Measurements from ENCODE around the gene FARS2.

The FARS2 gene

DNA sequence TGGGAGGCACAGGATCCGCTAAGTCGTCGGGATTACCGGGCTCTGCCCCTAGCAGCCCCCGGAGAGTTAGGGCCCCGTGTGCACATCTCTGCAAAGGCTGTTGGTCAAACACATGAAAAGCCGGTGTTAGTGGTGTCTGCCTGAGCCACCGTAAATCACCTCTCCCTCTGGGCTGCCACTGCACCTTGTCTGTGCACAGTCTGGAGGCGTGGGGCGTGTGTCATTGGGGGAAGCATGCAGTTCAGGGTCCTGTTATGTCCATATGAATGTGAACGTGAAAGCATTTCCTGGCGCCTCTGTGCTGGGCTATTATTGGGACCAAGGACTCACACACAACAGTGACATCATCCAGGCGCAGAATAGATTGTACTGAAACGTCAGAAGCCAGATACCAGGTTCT lies 439.9 kb downstream of the FARS2 start:
- H3K9ac ChIP-seq (ENCODE audit: low read length) = no peak overlapping the region
- H2AK5ac ChIP-seq (ENCODE audit: low read length) = no peak overlapping the region
- DNase-seq = no peak
- H3K79me2 ChIP-seq (ENCODE audit: control insufficient read depth, insufficient read depth, low read length) = no peaks in the 10 kb centered on the region
- no peak overlapping the region for H2BK15ac ChIP-seq (replicated peaks; ENCODE audit: low read depth)
- no peak overlapping the region for H4K8ac ChIP-seq (ENCODE audit: low read depth, low read length)
- no peak overlapping the region for H2BK5ac ChIP-seq (ENCODE audit: low read length)
- H2BK120ac ChIP-seq (ENCODE audit: low read depth, low read length) = no peak overlapping the region
- H3K18ac ChIP-seq (ENCODE audit: low read length) = no peak overlapping the region
- H3K27ac ChIP-seq (ENCODE audit: low read depth, low read length) = no peak overlapping the region
- H3K4me2 ChIP-seq (ENCODE audit: low read length) = no peak overlapping the region
- H3K36me3 ChIP-seq (ENCODE audit: control insufficient read depth, insufficient read depth, low read length) = no peaks in the 10 kb centered on the region
- no peaks in the 10 kb centered on the region for H3K27me3 ChIP-seq (ENCODE audit: insufficient read depth, low read length, poor library complexity)
- no peak overlapping the region for H3K4ac ChIP-seq (ENCODE audit: low read depth, low read length)
- WGBS (ENCODE audit: extremely low coverage, insufficient coverage, low lambda C conversion rate) = no CpG with 5 or more reads among the region's 14 CpGs
- H3K4me1 ChIP-seq (ENCODE audit: control insufficient read depth, low read depth, low read length) = no peaks in the 10 kb centered on the region
- H4K5ac ChIP-seq (ENCODE audit: low read length) = no peak overlapping the region
- no peak overlapping the region for H3K23ac ChIP-seq (ENCODE audit: low read length)
- H3K4me3 ChIP-seq (ENCODE audit: low read length) = no peak overlapping the region
- no peaks in the 10 kb centered on the region for H3K79me1 ChIP-seq (ENCODE audit: low read length)
- H3K56ac ChIP-seq (ENCODE audit: low read length) = no peak overlapping the region

DNA sequence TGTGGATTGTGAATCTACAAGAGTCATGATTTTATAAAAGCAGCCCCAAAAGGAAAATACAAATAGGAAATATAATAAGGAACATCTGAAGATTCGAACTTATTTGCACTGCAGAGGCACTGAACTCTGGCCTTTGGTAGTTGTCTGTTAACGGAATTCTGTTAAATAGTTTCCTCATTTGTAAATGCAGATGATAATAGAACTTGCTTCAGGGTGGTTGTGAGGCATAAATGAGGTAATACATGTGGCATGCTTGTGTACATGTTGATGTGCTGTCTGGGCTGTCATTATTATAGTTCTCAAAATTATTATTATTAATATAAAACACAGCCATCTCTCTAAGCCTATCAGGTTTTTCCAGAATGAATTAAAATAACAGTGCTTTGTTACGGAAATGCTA lies 443.4 kb downstream of the FARS2 start:
- no CpG with 5 or more reads among the region's 3 CpGs for WGBS (ENCODE audit: extremely low coverage, insufficient coverage, low lambda C conversion rate)
- Histone ChIP-seq H3K79me1 (ENCODE audit: low read length) (no peaks in the 10 kb centered on the region), H4K5ac (ENCODE audit: low read length) (no peak overlapping the region), H3K9ac (ENCODE audit: low read length) (no peak overlapping the region), H2AK5ac (ENCODE audit: low read length) (no peak overlapping the region), H3K4me2 (ENCODE audit: low read length) (no peak overlapping the region), H3K4ac (ENCODE audit: low read depth, low read length) (no peak overlapping the region), H3K4me1 (ENCODE audit: control insufficient read depth, low read depth, low read length) (no peaks in the 10 kb centered on the region), H2BK5ac (ENCODE audit: low read length) (no peak overlapping the region), H2BK120ac (ENCODE audit: low read depth, low read length) (no peak overlapping the region), H3K18ac (ENCODE audit: low read length) (no peak overlapping the region), H3K23ac (ENCODE audit: low read length) (no peak overlapping the region), H4K8ac (ENCODE audit: low read depth, low read length) (no peak overlapping the region), H3K4me3 (ENCODE audit: low read length) (no peak overlapping the region), H3K79me2 (ENCODE audit: control insufficient read depth, insufficient read depth, low read length) (no peaks in the 10 kb centered on the region), H3K27ac (ENCODE audit: low read depth, low read length) (no peak overlapping the region), H2BK15ac (replicated peaks; ENCODE audit: low read depth) (no peak overlapping the region), H3K27me3 (ENCODE audit: insufficient read depth, low read length, poor library complexity) (no peaks in the 10 kb centered on the region), H3K56ac (ENCODE audit: low read length) (no peak overlapping the region), H3K36me3 (ENCODE audit: control insufficient read depth, insufficient read depth, low read length) (no peaks in the 10 kb centered on the region)
- DNase-seq = no peak

DNA sequence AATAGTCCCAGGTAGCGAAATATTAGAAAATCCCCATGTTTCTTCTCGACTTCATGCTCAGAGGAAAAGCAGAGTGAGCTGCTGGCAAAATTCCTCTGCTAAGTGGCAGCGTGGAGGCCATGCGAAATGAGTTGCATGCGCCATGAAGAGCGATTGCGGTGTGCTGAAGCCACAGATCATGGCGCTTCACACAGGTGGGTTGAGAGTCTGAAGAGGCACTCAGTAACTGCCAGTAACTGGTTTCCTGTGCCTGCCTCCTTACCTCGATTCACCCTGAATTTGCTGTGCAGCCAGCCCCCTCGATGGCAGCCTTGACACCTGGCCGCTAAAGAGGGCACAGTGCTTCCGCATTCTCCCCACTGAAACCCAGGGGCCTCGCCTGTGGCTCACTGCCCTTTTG lies 443.9 kb downstream of the FARS2 start:
- Histone ChIP-seq H2AK5ac (ENCODE audit: low read length) (no peak overlapping the region), H4K8ac (ENCODE audit: low read depth, low read length) (no peak overlapping the region), H3K36me3 (ENCODE audit: control insufficient read depth, insufficient read depth, low read length) (no peaks in the 10 kb centered on the region), H2BK15ac (replicated peaks; ENCODE audit: low read depth) (no peak overlapping the region), H3K4me1 (ENCODE audit: control insufficient read depth, low read depth, low read length) (no peaks in the 10 kb centered on the region), H3K4me3 (ENCODE audit: low read length) (no peak overlapping the region), H3K27ac (ENCODE audit: low read depth, low read length) (no peak overlapping the region), H3K23ac (ENCODE audit: low read length) (no peak overlapping the region), H2BK120ac (ENCODE audit: low read depth, low read length) (no peak overlapping the region), H3K4me2 (ENCODE audit: low read length) (no peak overlapping the region), H3K79me2 (ENCODE audit: control insufficient read depth, insufficient read depth, low read length) (no peaks in the 10 kb centered on the region), H3K27me3 (ENCODE audit: insufficient read depth, low read length, poor library complexity) (no peaks in the 10 kb centered on the region), H2BK5ac (ENCODE audit: low read length) (no peak overlapping the region), H3K56ac (ENCODE audit: low read length) (no peak overlapping the region), H4K5ac (ENCODE audit: low read length) (no peak overlapping the region), H3K9ac (ENCODE audit: low read length) (no peak overlapping the region), H3K18ac (ENCODE audit: low read length) (no peak overlapping the region), H3K79me1 (ENCODE audit: low read length) (no peaks in the 10 kb centered on the region), H3K4ac (ENCODE audit: low read depth, low read length) (no peak overlapping the region)
- no peak for DNase-seq
- no CpG with 5 or more reads among the region's 13 CpGs for WGBS (ENCODE audit: extremely low coverage, insufficient coverage, low lambda C conversion rate)

DNA sequence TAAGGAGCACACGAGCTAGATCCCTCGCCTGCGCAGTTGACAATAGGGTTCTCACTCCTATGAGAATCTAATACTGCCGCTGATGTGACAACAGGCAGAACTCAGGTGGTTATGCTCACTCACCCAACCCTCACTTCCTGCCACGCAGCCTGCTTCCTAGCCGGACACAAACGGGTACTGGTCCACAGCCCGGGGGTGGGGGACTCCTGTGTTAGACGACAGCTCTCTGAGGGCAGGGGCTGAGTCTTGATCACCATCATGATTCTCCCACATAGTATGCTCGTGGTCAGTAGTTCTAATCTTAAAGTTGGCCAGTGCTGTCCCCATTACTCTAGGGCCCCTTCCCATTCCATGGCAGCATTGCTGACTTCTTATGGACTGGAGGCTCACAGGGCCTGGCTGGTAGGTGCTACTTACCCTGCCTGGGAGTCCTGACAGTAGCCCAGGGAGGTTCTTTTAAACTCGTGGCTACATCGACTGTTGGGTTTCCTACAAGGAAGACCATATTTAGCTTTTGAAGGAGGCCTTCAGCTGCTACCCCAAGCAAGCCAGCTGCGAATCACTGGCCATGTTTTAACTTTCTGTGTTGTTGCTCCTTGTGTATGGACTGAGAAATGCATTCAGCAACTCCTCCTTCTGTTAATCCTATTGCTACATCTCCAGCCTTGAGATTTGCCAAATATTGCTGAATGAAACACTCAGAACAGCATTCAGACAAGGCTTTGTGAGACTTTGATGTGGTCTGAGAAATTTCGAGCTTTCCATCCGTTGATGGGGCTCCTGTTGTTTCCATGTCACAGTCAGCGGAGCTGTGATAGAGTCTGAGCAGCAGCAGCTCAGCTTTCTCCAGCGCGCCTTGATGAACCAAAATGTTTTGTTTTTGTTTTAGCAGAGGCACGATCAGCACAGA lies 445.1 kb downstream of the FARS2 start:
- Histone ChIP-seq H2BK15ac (replicated peaks; ENCODE audit: low read depth) (no peak overlapping the region), H3K79me1 (ENCODE audit: low read length) (no peaks in the 10 kb centered on the region), H2BK5ac (ENCODE audit: low read length) (no peak overlapping the region), H3K4me2 (ENCODE audit: low read length) (no peak overlapping the region), H4K8ac (ENCODE audit: low read depth, low read length) (no peak overlapping the region), H4K5ac (ENCODE audit: low read length) (no peak overlapping the region), H2AK5ac (ENCODE audit: low read length) (no peak overlapping the region), H2BK120ac (ENCODE audit: low read depth, low read length) (no peak overlapping the region), H3K4me1 (ENCODE audit: control insufficient read depth, low read depth, low read length) (no peaks in the 10 kb centered on the region), H3K18ac (ENCODE audit: low read length) (no peak overlapping the region), H3K4ac (ENCODE audit: low read depth, low read length) (no peak overlapping the region), H3K27me3 (ENCODE audit: insufficient read depth, low read length, poor library complexity) (no peaks in the 10 kb centered on the region), H3K36me3 (ENCODE audit: control insufficient read depth, insufficient read depth, low read length) (no peaks in the 10 kb centered on the region), H3K27ac (ENCODE audit: low read depth, low read length) (no peak overlapping the region), H3K4me3 (ENCODE audit: low read length) (no peak overlapping the region), H3K9ac (ENCODE audit: low read length) (no peak overlapping the region), H3K23ac (ENCODE audit: low read length) (no peak overlapping the region), H3K56ac (ENCODE audit: low read length) (no peak overlapping the region), H3K79me2 (ENCODE audit: control insufficient read depth, insufficient read depth, low read length) (no peaks in the 10 kb centered on the region)
- no peak for DNase-seq
- WGBS (ENCODE audit: extremely low coverage, insufficient coverage, low lambda C conversion rate) = no CpG with 5 or more reads among the region's 19 CpGs

DNA sequence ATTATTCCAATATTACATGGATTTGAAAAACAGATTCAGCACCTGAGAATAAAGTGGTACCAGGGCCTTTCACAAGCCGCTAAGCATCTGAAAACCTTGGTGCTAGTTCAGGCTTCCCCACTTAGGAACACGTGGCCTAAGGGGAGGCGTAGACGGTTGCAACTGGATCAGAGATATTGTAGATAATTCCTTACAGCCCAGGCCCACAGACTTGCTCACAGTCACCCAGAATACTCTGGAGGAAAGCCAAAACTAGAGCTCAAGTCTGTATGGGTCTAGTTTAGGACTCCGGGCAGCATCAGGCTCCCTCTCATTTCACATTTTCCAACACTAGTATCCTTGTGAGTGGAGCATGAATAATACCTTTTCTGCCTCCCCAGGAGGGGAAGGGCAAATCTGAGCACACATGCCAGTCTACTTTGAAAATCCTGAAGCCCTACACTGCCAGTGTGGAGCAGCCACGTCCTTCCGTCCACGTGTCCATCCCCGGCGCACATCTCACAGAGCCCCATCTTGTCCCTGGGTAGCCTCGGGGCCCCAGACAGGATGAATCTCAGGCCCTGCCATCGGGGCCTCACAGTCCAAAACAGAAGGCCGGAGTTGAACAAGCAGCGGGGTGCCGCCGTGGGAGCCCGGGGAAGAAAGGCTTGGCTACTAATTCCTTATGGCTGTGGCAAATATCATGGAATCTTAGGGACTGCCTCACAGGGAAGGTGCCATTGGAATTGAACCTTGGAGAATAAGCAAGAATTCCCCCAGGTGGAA lies 446.1 kb downstream of the FARS2 start:
- no peaks in the 10 kb centered on the region for H3K4me1 ChIP-seq (ENCODE audit: control insufficient read depth, low read depth, low read length)
- no peak overlapping the region for H3K18ac ChIP-seq (ENCODE audit: low read length)
- H3K79me1 ChIP-seq (ENCODE audit: low read length) = no peaks in the 10 kb centered on the region
- no CpG with 5 or more reads among the region's 17 CpGs for WGBS (ENCODE audit: extremely low coverage, insufficient coverage, low lambda C conversion rate)
- H3K36me3 ChIP-seq (ENCODE audit: control insufficient read depth, insufficient read depth, low read length) = no peaks in the 10 kb centered on the region
- no peaks in the 10 kb centered on the region for H3K27me3 ChIP-seq (ENCODE audit: insufficient read depth, low read length, poor library complexity)
- DNase-seq = no peak
- no peak overlapping the region for H2AK5ac ChIP-seq (ENCODE audit: low read length)
- H4K5ac ChIP-seq (ENCODE audit: low read length) = no peak overlapping the region
- no peak overlapping the region for H4K8ac ChIP-seq (ENCODE audit: low read depth, low read length)
- H3K4me3 ChIP-seq (ENCODE audit: low read length) = no peak overlapping the region
- H3K27ac ChIP-seq (ENCODE audit: low read depth, low read length) = no peak overlapping the region
- H2BK15ac ChIP-seq (replicated peaks; ENCODE audit: low read depth) = no peak overlapping the region
- no peak overlapping the region for H3K4me2 ChIP-seq (ENCODE audit: low read length)
- no peaks in the 10 kb centered on the region for H3K79me2 ChIP-seq (ENCODE audit: control insufficient read depth, insufficient read depth, low read length)
- H3K9ac ChIP-seq (ENCODE audit: low read length) = no peak overlapping the region
- H3K56ac ChIP-seq (ENCODE audit: low read length) = no peak overlapping the region
- H2BK5ac ChIP-seq (ENCODE audit: low read length) = no peak overlapping the region
- H3K4ac ChIP-seq (ENCODE audit: low read depth, low read length) = no peak overlapping the region
- no peak overlapping the region for H2BK120ac ChIP-seq (ENCODE audit: low read depth, low read length)
- no peak overlapping the region for H3K23ac ChIP-seq (ENCODE audit: low read length)

Data from mesendoderm (in vitro differentiated cells).